Activated naive CD8-positive, alpha-beta T cell treated with anti-CD3 and anti-CD28 coated beads, Interleukin-2, amount 10 ng/mL, durations not matched to agents 7 days and 5 days (primary cell): ENCODE data around the gene L3MBTL1. TPM values are rescaled to one million over a fixed set of nuclear protein-coding genes. Genes with fewer than 3 reads are reported as not detected.

Experiments
- ATAC-seq: fragments of 150-1000 bp; cut with Tn5 transposase; one replicate; pipeline ENCODE4 v1.10.0; 2021; ENCODE audit warnings: low read depth, moderate library complexity
- POLR2A ChIA-PET: fragments of 350-600 bp; sonication (Branson Sonifier 250); formaldehyde crosslinking; loops from one replicate; lab custom pipeline; 2021; ENCODE audit warnings: antibody characterized with exemption; lab: Charles Lee
- DNase-seq: peaks from one replicate; pipeline ENCODE4 v3.0.0; 2021
- H3K27ac Mint-ChIP-seq: one replicate; pipeline ENCODE4 v1.8.0; 2022; ENCODE audit warnings: mild to moderate bottlenecking, mixed read lengths
- H3K27me3 Mint-ChIP-seq: one replicate; pipeline ENCODE4 v1.8.0; 2022; ENCODE audit warnings: mild to moderate bottlenecking, moderate library complexity, mixed read lengths
- H3K36me3 Mint-ChIP-seq: one replicate; pipeline ENCODE4 v1.8.0; 2021; ENCODE audit warnings: mild to moderate bottlenecking, mixed read lengths
- H3K4me1 Mint-ChIP-seq: one replicate; pipeline ENCODE4 v1.8.0; 2021; ENCODE audit warnings: mixed read lengths
- H3K4me3 Mint-ChIP-seq: one replicate; pipeline ENCODE4 v1.8.0; 2022; ENCODE audit warnings: mild to moderate bottlenecking, moderate library complexity, mixed read lengths
- H3K9me3 Mint-ChIP-seq: one replicate; pipeline ENCODE4 v1.8.0; 2021; ENCODE audit warnings: mixed read lengths
- total RNA-seq, 2 experiments: library from RNA; stranded (reverse); gene quantifications; one replicate each; pipeline ENCODE4 v1.2.3, GENCODE V29; 2021

Gene L3MBTL1
- total RNA-seq, 2 experiments from 2014 or later = 10.6 to 13.7 TPM

- no peak overlapping the region for H3K4me3 Mint-ChIP-seq
- H3K27me3 Mint-ChIP-seq = no peaks in the 10 kb centered on the region
- no peaks in the 10 kb centered on the region for H3K4me1 Mint-ChIP-seq
- H3K9me3 Mint-ChIP-seq = no peaks in the 10 kb centered on the region
- H3K36me3 Mint-ChIP-seq = peaks cover 1% of the 10 kb centered on the region
- ATAC-seq (no peak), DNase-seq (no peak)
- H3K27ac Mint-ChIP-seq = no peak overlapping the region
- POLR2A ChIA-PET = no interaction called here
These were observed 25.6 kb downstream of the L3MBTL1 start for GRCh38 chr20:43533060-43533459.

- no peak overlapping the region for H3K4me3 Mint-ChIP-seq
These were observed 26.5 kb downstream of the L3MBTL1 start for GRCh38 chr20:43534016-43534415.

GRCh38 chr20:43534791-43535350 lies 27.4 kb downstream of the L3MBTL1 start:
- ATAC-seq (no peak), DNase-seq (no peak)
- Mint-ChIP-seq H3K27me3 (no peaks in the 10 kb centered on the region), H3K4me3 (no peak overlapping the region), H3K27ac (no peak overlapping the region), H3K9me3 (no peaks in the 10 kb centered on the region), H3K4me1 (no peaks in the 10 kb centered on the region), H3K36me3 (no peaks in the 10 kb centered on the region)
- POLR2A ChIA-PET = no interaction called here

More at GRCh38 chr20:43534016-43534415, 26.5 kb downstream of the L3MBTL1 start:
- Mint-ChIP-seq H3K4me1 (no peaks in the 10 kb centered on the region), H3K27me3 (no peaks in the 10 kb centered on the region), H3K9me3 (no peaks in the 10 kb centered on the region), H3K36me3 (peaks cover 1% of the 10 kb centered on the region), H3K27ac (no peak overlapping the region)
- POLR2A ChIA-PET = no interaction called here
- DNase-seq (no peak), ATAC-seq (no peak)

GRCh38 chr20:43535370-43536004 lies 28.0 kb downstream of the L3MBTL1 start:
- H3K4me3 Mint-ChIP-seq = no peak overlapping the region

GRCh38 chr20:43536041-43536816 lies 28.7 kb downstream of the L3MBTL1 start:
- Mint-ChIP-seq H3K4me3 (no peak overlapping the region), H3K36me3 (no peaks in the 10 kb centered on the region), H3K27ac (no peak overlapping the region), H3K9me3 (no peaks in the 10 kb centered on the region), H3K4me1 (no peaks in the 10 kb centered on the region), H3K27me3 (no peaks in the 10 kb centered on the region)
- ATAC-seq = no peak
- DNase-seq = no peak
- POLR2A ChIA-PET = no interaction called here

More at GRCh38 chr20:43535370-43536004, 28.0 kb downstream of the L3MBTL1 start:
- ATAC-seq (no peak), DNase-seq (no peak)
- Mint-ChIP-seq H3K27ac (no peak overlapping the region), H3K36me3 (no peaks in the 10 kb centered on the region), H3K9me3 (no peaks in the 10 kb centered on the region), H3K27me3 (no peaks in the 10 kb centered on the region), H3K4me1 (no peaks in the 10 kb centered on the region)
- POLR2A ChIA-PET = no interaction called here

GRCh38 chr20:43536817-43537440 lies 29.4 kb downstream of the L3MBTL1 start:
- H3K9me3 Mint-ChIP-seq = no peaks in the 10 kb centered on the region
- POLR2A ChIA-PET = no interaction called here
- H3K27me3 Mint-ChIP-seq = no peaks in the 10 kb centered on the region
- no peaks in the 10 kb centered on the region for H3K4me1 Mint-ChIP-seq
- no peaks in the 10 kb centered on the region for H3K36me3 Mint-ChIP-seq
- H3K4me3 Mint-ChIP-seq = no peak overlapping the region
- DNase-seq (no peak), ATAC-seq (no peak)
- H3K27ac Mint-ChIP-seq = no peak overlapping the region

GRCh38 chr20:43537921-43538877 lies 30.7 kb downstream of the L3MBTL1 start:
- H3K27me3 Mint-ChIP-seq = no peaks in the 10 kb centered on the region
- POLR2A ChIA-PET = no interaction called here
- no peak overlapping the region for H3K27ac Mint-ChIP-seq

GRCh38 chr20:43538878-43539700 lies 31.6 kb downstream of the L3MBTL1 start:
- H3K27ac Mint-ChIP-seq = no peak overlapping the region
- no peaks in the 10 kb centered on the region for H3K36me3 Mint-ChIP-seq
- no peak for ATAC-seq
- POLR2A ChIA-PET = interaction anchor here (0.5 kb wide), 1 partner anchor 1301 kb away, joined by 3 read pairs; no protein-coding TSS in a partner anchor
- no peaks in the 10 kb centered on the region for H3K9me3 Mint-ChIP-seq
- DNase-seq = no peak
- H3K4me3 Mint-ChIP-seq = no peak overlapping the region
- no peaks in the 10 kb centered on the region for H3K27me3 Mint-ChIP-seq
- H3K4me1 Mint-ChIP-seq = no peaks in the 10 kb centered on the region

More at GRCh38 chr20:43537921-43538877, 30.7 kb downstream of the L3MBTL1 start:
- DNase-seq = peak; percentile 51
- ATAC-seq = peak; percentile 52
- no peaks in the 10 kb centered on the region for H3K9me3 Mint-ChIP-seq
- H3K4me1 Mint-ChIP-seq = no peaks in the 10 kb centered on the region
- H3K4me3 Mint-ChIP-seq = no peak overlapping the region
- H3K36me3 Mint-ChIP-seq = no peaks in the 10 kb centered on the region

- no peak for ATAC-seq
- Mint-ChIP-seq H3K36me3 (no peaks in the 10 kb centered on the region), H3K4me3 (no peak overlapping the region), H3K4me1 (no peaks in the 10 kb centered on the region), H3K27me3 (no peaks in the 10 kb centered on the region), H3K27ac (no peak overlapping the region), H3K9me3 (no peaks in the 10 kb centered on the region)
- POLR2A ChIA-PET = no interaction called here
- DNase-seq = no peak
These were observed 32.6 kb downstream of the L3MBTL1 start for GRCh38 chr20:43539975-43540672.

GRCh38 chr20:43540673-43541060 lies 33.2 kb downstream of the L3MBTL1 start:
- POLR2A ChIA-PET = no interaction called here
- no peaks in the 10 kb centered on the region for H3K36me3 Mint-ChIP-seq
- no peaks in the 10 kb centered on the region for H3K9me3 Mint-ChIP-seq
- no peak overlapping the region for H3K4me3 Mint-ChIP-seq
- H3K4me1 Mint-ChIP-seq = no peaks in the 10 kb centered on the region
- ATAC-seq = no peak
- H3K27ac Mint-ChIP-seq = no peak overlapping the region
- no peaks in the 10 kb centered on the region for H3K27me3 Mint-ChIP-seq
- DNase-seq = no peak

- POLR2A ChIA-PET = no interaction called here
- H3K27me3 Mint-ChIP-seq = no peaks in the 10 kb centered on the region
- DNase-seq (no peak), ATAC-seq (no peak)
- no peak overlapping the region for H3K4me3 Mint-ChIP-seq
- no peaks in the 10 kb centered on the region for H3K9me3 Mint-ChIP-seq
- H3K27ac Mint-ChIP-seq = no peak overlapping the region
- H3K4me1 Mint-ChIP-seq = no peaks in the 10 kb centered on the region
- no peaks in the 10 kb centered on the region for H3K36me3 Mint-ChIP-seq
These were observed 33.7 kb downstream of the L3MBTL1 start for GRCh38 chr20:43541214-43541613.
